ENCODE results near the gene SLC66A2.

The SLC66A2 gene

GRCh38 chr18:79940814-79941472, 10.5 kb downstream of the SLC66A2 start:
- DNase-seq (ENCODE audit: low spot score) = no peak
- TF ChIP-seq, protein P1, sequence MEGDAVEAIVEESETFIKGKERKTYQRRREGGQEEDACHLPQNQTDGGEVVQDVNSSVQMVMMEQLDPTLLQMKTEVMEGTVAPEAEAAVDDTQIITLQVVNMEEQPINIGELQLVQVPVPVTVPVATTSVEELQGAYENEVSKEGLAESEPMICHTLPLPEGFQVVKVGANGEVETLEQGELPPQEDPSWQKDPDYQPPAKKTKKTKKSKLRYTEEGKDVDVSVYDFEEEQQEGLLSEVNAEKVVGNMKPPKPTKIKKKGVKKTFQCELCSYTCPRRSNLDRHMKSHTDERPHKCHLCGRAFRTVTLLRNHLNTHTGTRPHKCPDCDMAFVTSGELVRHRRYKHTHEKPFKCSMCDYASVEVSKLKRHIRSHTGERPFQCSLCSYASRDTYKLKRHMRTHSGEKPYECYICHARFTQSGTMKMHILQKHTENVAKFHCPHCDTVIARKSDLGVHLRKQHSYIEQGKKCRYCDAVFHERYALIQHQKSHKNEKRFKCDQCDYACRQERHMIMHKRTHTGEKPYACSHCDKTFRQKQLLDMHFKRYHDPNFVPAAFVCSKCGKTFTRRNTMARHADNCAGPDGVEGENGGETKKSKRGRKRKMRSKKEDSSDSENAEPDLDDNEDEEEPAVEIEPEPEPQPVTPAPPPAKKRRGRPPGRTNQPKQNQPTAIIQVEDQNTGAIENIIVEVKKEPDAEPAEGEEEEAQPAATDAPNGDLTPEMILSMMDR (conservative IDR thresholded peaks at IDR 0.05; ENCODE audit: low read depth) = no peak
- H3K27ac ChIP-seq = 0 out of 2 replicates have a peak overlapping the region, but pooled peaks have one; percentile 4
- CTCF ChIA-PET = interaction anchor here (0.6 kb wide), 3 partner anchors 164 to 1573 kb away, joined by 3 to 7 read pairs (median 3); no protein-coding TSS in a partner anchor
- POLR2A ChIA-PET (ENCODE audit: low non-redundant PET) = no interaction called here

- DNase-seq (ENCODE audit: low spot score) = no peak
- TF ChIP-seq, protein P1 (conservative IDR thresholded peaks at IDR 0.05; ENCODE audit: low read depth) = no peak
- H3K27ac ChIP-seq = no peak overlapping the region
- ChIA-PET CTCF (interaction anchor here (0.6 kb wide), 1 partner anchor 163 kb away, joined by 3 read pairs; no protein-coding TSS in a partner anchor), POLR2A (ENCODE audit: low non-redundant PET) (no interaction called here)
Observed at GRCh38 chr18:79940126-79940813, 11.2 kb downstream of the SLC66A2 start.

DNA sequence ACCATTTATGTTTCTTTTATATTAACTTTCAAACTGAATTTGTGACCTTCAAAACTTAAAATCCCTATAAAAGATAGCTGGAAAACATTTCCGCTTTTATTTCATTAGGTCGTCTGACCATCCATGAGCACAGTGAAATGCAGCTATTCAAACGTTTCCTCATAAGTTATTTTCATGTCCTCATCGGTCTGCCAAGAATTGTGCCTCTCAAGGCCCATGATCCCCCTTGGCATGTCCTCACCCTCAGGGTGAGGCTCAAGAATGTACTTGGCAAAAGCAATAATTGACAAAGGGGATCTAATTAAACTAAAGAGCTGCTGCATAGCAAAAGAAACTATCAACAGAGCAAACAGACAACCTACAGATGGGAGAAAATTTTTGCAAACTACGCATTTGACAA, 12.4 kb downstream of the SLC66A2 start:
- ChIA-PET CTCF (no interaction called here), POLR2A (ENCODE audit: low non-redundant PET) (no interaction called here)
- DNase-seq (ENCODE audit: low spot score) = no peak
- no peak overlapping the region for H3K27ac ChIP-seq
- TF ChIP-seq, protein P1 (conservative IDR thresholded peaks at IDR 0.05; ENCODE audit: low read depth) = no peak

DNA sequence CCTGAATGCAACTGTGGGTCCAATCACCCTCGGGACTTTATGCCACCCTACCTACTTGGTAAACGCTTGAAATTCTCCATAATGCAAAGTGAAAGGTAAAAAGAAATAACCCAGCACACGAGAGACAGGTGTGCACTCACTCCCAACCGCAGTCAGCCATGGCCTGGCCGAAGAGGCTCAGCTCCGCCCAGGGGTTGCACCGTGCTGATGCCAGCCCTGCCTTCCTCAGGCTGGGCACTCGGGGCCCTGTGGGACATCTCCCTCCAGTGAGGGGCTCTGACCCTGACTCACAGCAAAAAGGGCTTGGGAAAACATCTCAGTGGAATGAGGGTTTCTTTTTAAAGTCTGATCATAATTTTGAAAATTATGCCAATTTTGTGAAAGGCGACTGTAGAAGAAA, 13.3 kb downstream of the SLC66A2 start:
- H3K27ac ChIP-seq = no peak overlapping the region
- ChIA-PET CTCF (no interaction called here), POLR2A (ENCODE audit: low non-redundant PET) (no interaction called here)
- no peak for DNase-seq (ENCODE audit: low spot score)
- TF ChIP-seq, protein P1 (conservative IDR thresholded peaks at IDR 0.05; ENCODE audit: low read depth) = no peak

DNA sequence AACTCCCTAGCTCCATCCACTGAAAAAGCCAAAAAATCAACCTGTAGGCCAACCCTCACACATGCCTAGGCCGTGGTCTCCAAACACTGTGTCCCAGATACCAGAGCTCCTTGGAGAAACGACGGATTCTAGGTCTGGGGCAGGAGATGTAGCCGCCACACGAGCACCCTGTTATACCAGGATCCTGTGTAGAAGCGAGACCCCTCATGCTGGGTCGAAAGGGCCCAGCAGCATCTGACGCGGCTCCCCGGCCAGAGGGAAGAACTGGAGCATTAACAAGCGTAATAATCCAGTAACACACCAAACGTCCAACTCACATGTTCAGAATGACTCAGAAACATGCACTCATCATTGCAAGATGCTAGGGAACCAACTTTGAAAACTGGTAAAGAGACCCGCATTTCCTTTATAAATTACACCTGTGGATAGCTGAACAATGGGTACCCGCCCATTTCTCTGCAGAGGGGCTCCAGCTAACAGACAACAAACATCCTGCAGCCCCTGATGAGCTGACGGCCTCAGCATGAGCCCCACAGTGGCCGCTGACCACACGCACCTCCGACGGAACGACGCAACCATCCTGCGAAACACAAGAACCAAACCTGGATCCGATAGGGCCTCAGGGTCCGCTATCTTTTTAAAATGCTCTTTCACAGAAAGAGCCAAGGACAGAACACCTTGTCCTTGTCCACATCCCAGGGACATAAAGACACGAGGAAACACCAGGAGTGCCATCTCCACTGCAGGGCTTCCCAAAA, 14.2 kb downstream of the SLC66A2 start:
- no peak for DNase-seq (ENCODE audit: low spot score)
- ChIA-PET CTCF (no interaction called here), POLR2A (ENCODE audit: low non-redundant PET) (no interaction called here)
- no peak overlapping the region for H3K27ac ChIP-seq
- TF ChIP-seq, protein P1 (conservative IDR thresholded peaks at IDR 0.05; ENCODE audit: low read depth) = no peak

DNA sequence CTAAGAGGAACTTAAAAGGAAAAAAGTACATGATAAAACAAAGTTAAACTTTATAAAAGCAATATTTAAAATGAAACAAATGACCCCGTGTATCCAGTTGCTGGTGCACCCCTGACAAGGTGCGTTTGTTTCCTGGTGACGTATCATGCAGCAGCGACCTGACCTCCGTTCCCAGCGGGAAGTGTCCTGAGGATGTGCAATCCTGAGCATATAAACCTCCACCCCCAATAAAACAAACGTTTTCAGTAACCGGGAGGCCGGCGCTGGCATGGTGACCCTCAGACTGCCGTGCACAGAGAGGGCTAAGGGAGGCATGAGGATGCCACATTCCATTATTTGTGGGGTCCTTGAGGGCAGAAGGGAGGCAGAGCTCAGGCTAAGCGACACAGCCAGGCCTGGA, 14.8 kb downstream of the SLC66A2 start:
- ChIA-PET CTCF (no interaction called here), POLR2A (ENCODE audit: low non-redundant PET) (no interaction called here)
- TF ChIP-seq, protein P1 (conservative IDR thresholded peaks at IDR 0.05; ENCODE audit: low read depth) = no peak
- DNase-seq (ENCODE audit: low spot score) = no peak
- no peak overlapping the region for H3K27ac ChIP-seq
